Subcutaneous abdominal adipose tissue (tissue), 5 donors: ENCODE measurements around the gene GSTT4.
"Not testable (repeated sequence)": the region's sequence is repeated elsewhere in the genome, so short reads cannot be mapped to it uniquely, and the experiment has no call there.

Experiments used
- H3K27ac ChIP-seq: one replicate; pipeline ENCODE4 v1.7.0; 2013; ENCODE audit warnings: low read depth, mild to moderate bottlenecking, inconsistent platforms, low read length, moderate library complexity
- H3K27me3 ChIP-seq, 5 donors: one replicate each; pipeline ENCODE4 v1.7.0; 2013; ENCODE audit warnings: low read length in 5 of 5, inconsistent platforms in 1 of 5; ENCODE audit not compliant: control insufficient read depth in 5 of 5, insufficient read depth in 4 of 5
- H3K36me3 ChIP-seq, 5 donors: one replicate each; pipeline ENCODE4 v1.7.0; 2013; ENCODE audit warnings: low read length in 5 of 5; ENCODE audit not compliant: control insufficient read depth in 5 of 5, insufficient read depth in 5 of 5
- H3K4me1 ChIP-seq, 5 donors: one replicate each; pipeline ENCODE4 v1.7.0; 2013; ENCODE audit warnings: low read length in 5 of 5, mild to moderate bottlenecking in 3 of 5, moderate library complexity in 1 of 5; ENCODE audit not compliant: control insufficient read depth in 5 of 5, insufficient read depth in 5 of 5
- H3K4me3 ChIP-seq, 5 donors: one replicate each; pipeline ENCODE4 v1.7.0; 2013; ENCODE audit warnings: low read length in 5 of 5, low read depth in 1 of 5
- H3K9ac ChIP-seq, 5 donors: one replicate each; pipeline ENCODE4 v1.7.0; 2013; ENCODE audit warnings: low read length in 5 of 5, mild to moderate bottlenecking in 4 of 5, moderate library complexity in 3 of 5
- H3K9me3 ChIP-seq, 5 donors: one replicate each; pipeline ENCODE4 v1.7.0; 2013; ENCODE audit warnings: low read length in 5 of 5; ENCODE audit not compliant: control insufficient read depth in 5 of 5
- donor health status: healthy.
- donor health status: healthy.
- donor health status: healthy.
- donor health status: healthy.
- donor health status: healthy.

GSTT4 gene

DNA sequence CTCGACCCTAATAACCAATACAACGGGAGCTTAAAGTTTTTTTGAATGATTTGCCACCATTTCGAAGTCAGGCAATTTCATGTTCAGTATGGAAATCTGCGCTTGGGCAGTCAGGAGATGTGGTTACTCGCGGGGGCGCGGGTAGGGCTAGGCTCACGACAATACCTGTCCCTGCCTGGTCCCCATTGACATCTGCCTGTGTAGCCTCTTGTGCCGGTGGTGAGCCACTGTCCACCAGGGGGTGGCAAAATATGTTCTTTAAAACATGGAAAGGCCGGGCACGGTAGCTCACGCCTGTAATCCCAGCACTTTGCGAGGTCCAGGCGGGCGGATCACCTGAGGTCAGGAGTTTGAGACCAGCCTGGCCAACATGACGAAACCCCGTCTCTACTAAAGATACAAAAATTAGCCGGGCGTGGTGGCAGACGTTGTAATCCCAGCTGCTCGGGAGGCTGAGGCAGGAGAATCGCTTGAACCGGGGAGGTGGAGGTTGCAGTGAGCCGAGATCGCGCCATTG lies 30.4 kb downstream of the GSTT4 start:
- not testable (repeated sequence) for H3K27me3 ChIP-seq, H3K9ac ChIP-seq, H3K27ac ChIP-seq, H3K9me3 ChIP-seq, H3K4me3 ChIP-seq
- Histone ChIP-seq H3K36me3 (peaks cover 0 to 21% (median 20%) of the 10 kb centered on the region in 5 donors), H3K4me1 (peaks cover 0 to 17% (median 8%) of the 10 kb centered on the region in 5 donors)

DNA sequence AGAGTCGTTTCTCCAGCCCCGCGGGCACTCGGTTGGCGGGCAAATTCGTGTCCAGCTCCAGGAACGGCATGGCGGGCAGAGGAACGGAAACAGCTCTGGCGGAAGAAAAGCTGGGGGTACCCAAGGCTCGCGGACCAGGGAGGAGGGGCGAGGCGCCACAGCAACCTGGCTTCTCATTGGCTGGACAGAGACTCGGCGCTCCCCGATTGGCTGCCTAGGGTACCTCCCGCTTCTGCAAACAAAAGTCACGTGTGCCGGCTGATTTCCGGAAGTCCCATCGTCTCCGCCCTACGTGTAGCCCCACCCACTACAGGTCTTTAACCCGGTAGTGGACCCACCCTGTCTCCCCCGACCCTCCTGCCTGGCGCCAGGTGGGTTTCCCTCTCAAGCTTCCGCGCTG lies 30.9 kb downstream of the GSTT4 start, which contains the start of gene DDT:
DDT (minus strand) TSS at position 97 of the 400 bp plus-strand sequence; CDS start at position 70, 27 bp downstream.
- not testable (repeated sequence) for H3K27ac ChIP-seq, H3K9me3 ChIP-seq, H3K27me3 ChIP-seq, H3K9ac ChIP-seq, H3K4me3 ChIP-seq
- Histone ChIP-seq H3K4me1 (peaks cover 0 to 17% (median 11%) of the 10 kb centered on the region in 5 donors), H3K36me3 (peaks cover 0 to 27% (median 24%) of the 10 kb centered on the region in 5 donors)

DNA sequence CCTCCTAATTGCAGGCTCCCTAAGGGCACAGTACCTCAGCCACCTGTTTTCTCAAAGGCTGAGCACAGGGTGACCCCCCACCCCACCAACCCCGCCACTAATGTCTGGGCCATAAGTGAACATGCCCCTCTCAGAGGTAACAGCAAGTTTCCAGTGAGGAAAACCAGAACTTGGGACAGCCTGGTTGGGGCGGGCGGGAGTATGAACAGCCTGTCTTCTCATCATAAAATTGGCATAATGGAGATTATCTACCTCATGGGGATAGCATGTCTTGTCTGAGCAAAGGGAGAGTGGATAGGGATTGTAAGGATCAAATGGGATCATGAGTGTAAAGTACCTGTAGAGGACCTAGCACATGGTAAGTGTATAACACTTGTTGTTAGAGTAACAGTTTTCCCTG lies 33.3 kb downstream of the GSTT4 start:
- not testable (repeated sequence) for H3K9ac ChIP-seq

DNA sequence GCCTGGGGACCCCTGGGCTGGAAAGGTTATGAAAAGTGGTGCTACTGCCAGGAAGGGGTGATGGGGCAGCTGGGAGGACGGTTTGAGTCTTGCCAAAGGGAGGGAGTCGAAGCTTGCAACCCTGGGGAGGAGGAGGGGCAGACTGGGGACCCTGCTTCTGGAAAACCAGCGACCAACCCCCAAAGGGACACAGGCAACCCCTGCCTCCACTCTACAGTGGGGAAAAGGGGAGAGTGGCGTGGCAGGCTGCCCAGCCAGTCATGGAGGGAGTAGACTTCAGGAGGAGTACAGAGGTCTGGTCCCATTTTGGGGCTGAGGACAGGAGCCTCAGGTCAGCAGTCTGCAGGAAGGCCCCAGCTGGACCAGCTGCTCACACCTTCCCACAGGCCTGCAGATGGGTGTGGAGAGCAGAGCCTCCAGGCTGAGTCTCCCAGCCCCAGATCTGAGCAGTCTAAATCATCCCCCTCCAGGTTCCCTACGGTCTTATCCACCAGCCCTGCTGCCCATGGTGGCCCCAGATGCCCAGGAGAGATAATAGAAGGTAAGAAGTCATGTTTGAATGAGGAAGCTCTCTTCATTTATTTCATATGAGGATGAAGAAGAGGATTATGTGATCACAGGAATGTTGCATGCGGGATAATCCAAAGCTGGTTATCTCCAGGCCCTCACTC lies 34.3 kb downstream of the GSTT4 start:
- Histone ChIP-seq H3K27ac (no peak overlapping the region), H3K9me3 (no peaks in the 10 kb centered on the region), H3K36me3 (peaks cover 0 to 30% (median 29%) of the 10 kb centered on the region in 5 donors), H3K9ac (no peak overlapping the region), H3K27me3 (no peaks in the 10 kb centered on the region), H3K4me1 (peaks cover 0 to 17% (median 12%) of the 10 kb centered on the region in 5 donors), H3K4me3 (no peak overlapping the region)

More for the DNA sequence above, 33.3 kb downstream of the GSTT4 start:
- Histone ChIP-seq H3K36me3 (peaks cover 0 to 30% (median 29%) of the 10 kb centered on the region in 5 donors), H3K4me1 (peaks cover 0 to 17% (median 12%) of the 10 kb centered on the region in 5 donors)
- H3K9me3 ChIP-seq, H3K27me3 ChIP-seq, H3K27ac ChIP-seq, H3K4me3 ChIP-seq: not testable (repeated sequence)

DNA sequence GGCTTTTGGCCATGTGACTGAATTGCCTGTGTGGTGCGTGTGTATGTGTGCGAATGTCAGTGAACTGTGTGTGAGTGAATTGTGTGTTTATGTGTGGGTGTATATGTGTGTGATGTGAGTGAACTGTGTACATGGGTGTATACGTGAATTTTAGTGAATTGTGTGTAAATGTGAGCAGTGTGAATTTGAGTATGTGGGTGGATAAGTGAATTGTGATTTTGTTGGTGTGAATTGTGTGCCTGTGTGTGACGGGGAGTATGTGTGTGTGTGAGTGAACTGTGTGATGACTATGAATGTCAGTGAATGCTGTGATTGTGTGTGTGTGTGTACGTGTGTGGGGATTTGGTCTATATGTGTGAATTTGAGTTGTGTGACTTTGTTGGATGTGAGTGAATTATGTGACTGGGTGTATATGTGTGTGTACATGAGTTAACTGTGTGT lies 35.0 kb downstream of the GSTT4 start:
- peaks cover 0 to 17% (median 12%) of the 10 kb centered on the region in 5 donors for H3K4me1 ChIP-seq
- no peaks in the 10 kb centered on the region for H3K27me3 ChIP-seq
- H3K27ac ChIP-seq = no peak overlapping the region
- H3K36me3 ChIP-seq = peaks cover 0 to 30% (median 29%) of the 10 kb centered on the region in 5 donors
- H3K4me3 ChIP-seq = no peak overlapping the region
- H3K9ac ChIP-seq = no peak overlapping the region
- no peaks in the 10 kb centered on the region for H3K9me3 ChIP-seq

DNA sequence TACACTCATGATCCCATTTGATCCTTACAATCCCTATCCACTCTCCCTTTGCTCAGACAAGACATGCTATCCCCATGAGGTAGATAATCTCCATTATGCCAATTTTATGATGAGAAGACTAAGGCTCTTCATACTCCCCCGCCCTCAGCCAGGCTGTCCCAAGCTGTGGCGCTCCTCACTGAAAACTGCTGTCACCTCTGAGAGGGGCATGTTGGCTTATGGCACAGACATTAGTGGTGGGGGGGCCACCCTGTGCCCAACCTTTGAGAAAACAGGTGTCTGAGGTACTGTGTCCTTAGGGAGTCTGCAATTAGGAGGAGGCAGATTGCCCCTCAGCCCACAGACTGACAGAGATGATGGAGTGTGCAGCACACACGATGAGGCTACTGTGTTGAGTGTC lies 36.2 kb downstream of the GSTT4 start:
- Histone ChIP-seq H3K36me3 (peaks cover 0 to 30% (median 29%) of the 10 kb centered on the region in 5 donors), H3K9ac (no peak overlapping the region), H3K4me3 (no peak overlapping the region), H3K27me3 (no peaks in the 10 kb centered on the region), H3K4me1 (peaks cover 0 to 17% (median 12%) of the 10 kb centered on the region in 5 donors), H3K9me3 (no peaks in the 10 kb centered on the region), H3K27ac (no peak overlapping the region)

DNA sequence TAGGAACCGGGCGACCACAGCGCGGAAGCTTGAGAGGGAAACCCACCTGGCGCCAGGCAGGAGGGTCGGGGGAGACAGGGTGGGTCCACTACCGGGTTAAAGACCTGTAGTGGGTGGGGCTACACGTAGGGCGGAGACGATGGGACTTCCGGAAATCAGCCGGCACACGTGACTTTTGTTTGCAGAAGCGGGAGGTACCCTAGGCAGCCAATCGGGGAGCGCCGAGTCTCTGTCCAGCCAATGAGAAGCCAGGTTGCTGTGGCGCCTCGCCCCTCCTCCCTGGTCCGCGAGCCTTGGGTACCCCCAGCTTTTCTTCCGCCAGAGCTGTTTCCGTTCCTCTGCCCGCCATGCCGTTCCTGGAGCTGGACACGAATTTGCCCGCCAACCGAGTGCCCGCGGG lies 38.7 kb downstream of the GSTT4 start, which contains the start of gene DDTL:
DDTL (plus strand) TSS at position 321 of the 400 bp plus-strand sequence; CDS start at position 348, 27 bp downstream.
- Histone ChIP-seq H3K36me3 (peaks cover 0 to 26% (median 25%) of the 10 kb centered on the region in 5 donors), H3K4me1 (peaks cover 0 to 14% (median 10%) of the 10 kb centered on the region in 5 donors)
- H3K9ac ChIP-seq, H3K4me3 ChIP-seq, H3K27me3 ChIP-seq, H3K27ac ChIP-seq, H3K9me3 ChIP-seq: not testable (repeated sequence)

DNA sequence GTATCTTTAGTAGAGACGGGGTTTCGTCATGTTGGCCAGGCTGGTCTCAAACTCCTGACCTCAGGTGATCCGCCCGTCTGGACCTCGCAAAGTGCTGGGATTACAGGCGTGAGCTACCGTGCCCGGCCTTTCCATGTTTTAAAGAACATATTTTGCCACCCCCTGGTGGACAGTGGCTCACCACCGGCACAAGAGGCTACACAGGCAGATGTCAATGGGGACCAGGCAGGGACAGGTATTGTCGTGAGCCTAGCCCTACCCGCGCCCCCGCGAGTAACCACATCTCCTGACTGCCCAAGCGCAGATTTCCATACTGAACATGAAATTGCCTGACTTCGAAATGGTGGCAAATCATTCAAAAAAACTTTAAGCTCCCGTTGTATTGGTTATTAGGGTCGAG lies 39.2 kb downstream of the GSTT4 start:
- H3K27me3 ChIP-seq, H3K9ac ChIP-seq, H3K27ac ChIP-seq, H3K4me3 ChIP-seq, H3K9me3 ChIP-seq: not testable (repeated sequence)
- H3K4me1 ChIP-seq = peaks cover 0 to 14% (median 6%) of the 10 kb centered on the region in 5 donors
- peaks cover 0 to 22% (median 20%) of the 10 kb centered on the region in 5 donors for H3K36me3 ChIP-seq

DNA sequence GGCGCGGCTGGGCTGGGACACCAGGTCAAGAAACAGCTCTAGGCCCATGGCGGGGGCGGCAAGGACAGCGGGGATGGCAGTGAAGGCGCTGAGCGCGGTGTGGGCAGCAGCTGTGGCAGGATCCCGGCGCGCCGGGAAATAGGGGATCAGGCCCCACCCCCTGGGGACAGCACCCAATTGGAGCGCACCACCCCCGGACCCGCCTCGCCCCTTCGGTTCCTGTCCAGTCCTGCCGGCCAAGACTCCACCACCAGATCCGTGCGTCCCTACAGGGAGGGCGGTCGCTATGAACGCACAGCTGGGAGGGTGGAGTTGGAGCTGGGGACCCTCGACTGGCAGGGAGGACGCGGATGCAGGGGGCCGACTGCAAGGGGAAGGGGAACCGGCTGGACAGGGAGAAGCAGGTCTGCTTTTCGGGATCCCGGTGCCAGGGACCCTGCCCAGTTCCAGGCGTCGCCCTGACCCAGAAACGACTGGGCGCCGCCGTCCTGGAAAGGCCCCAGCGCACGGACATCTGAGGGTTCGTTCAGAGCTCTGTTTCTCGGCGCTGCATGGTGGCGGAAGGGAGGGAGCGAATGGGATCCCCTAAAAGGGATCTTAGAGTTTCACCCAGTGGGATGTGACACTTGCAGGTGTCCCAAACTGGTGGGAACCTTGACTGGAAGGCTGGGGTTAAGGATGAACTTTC lies 44.0 kb downstream of the GSTT4 start, which contains the start of gene GSTT2B:
GSTT2B (minus strand) TSS at position 112 of the 688 bp plus-strand sequence; CDS start at position 48, 64 bp downstream.
- H3K9ac ChIP-seq, H3K9me3 ChIP-seq, H3K4me3 ChIP-seq, H3K27ac ChIP-seq, H3K4me1 ChIP-seq, H3K27me3 ChIP-seq, H3K36me3 ChIP-seq: not testable (repeated sequence)
